Ascending aorta (tissue), 2 donors: ENCODE data around the gene MPO. TPM values are rescaled to one million over a fixed set of nuclear protein-coding genes. Genes with fewer than 3 reads are reported as not detected.

Experiments used
- DNase-seq, 2 donors: peaks; one replicate each; pipeline ENCODE4 v3.0.0-alpha.2; 2019; ENCODE audit warnings: low spot score in 2 of 2
- H3K27ac ChIP-seq, 2 donors: fragments of 200-600 bp; sonication (generic); one replicate each; pipeline ENCODE4 v1.5.1; 2016 to 2017; ENCODE audit warnings: mild to moderate bottlenecking in 1 of 2
- H3K27me3 ChIP-seq: fragments of 200-600 bp; sonication (generic); one replicate; pipeline ENCODE4 v1.5.1; 2017
- H3K36me3 ChIP-seq, 2 donors: fragments of 200-600 bp; sonication (generic); one replicate each; pipeline ENCODE4 v1.5.1; 2016
- H3K4me1 ChIP-seq, 2 donors: fragments of 200-600 bp; sonication (generic); one replicate each; pipeline ENCODE4 v1.5.1; 2016 to 2017; ENCODE audit warnings: mild to moderate bottlenecking in 1 of 2
- H3K4me3 ChIP-seq, 2 donors: fragments of 200-600 bp; sonication (generic); one replicate each; pipeline ENCODE4 v1.5.1; 2016 to 2017; ENCODE audit warnings: mild to moderate bottlenecking in 1 of 2
- H3K9me3 ChIP-seq, 2 donors: fragments of 200-600 bp; sonication (generic); one replicate each; pipeline ENCODE4 v1.5.1; 2016
- CTCF ChIP-seq, 3 experiments: fragments of 200-600 bp in 2 of 3; fragments of 450-650 bp in 1 of 3; sonication (generic) in 2 of 3; IDR thresholded peaks; one replicate each; pipeline ENCODE4 v1.5.1; 2016 to 2019; ENCODE audit warnings: antibody characterized with exemption in 3 of 3, mild to moderate bottlenecking in 1 of 3, moderate library complexity in 1 of 3
- intact Hi-C: fragments of 100-400 bp; cut with DNase I; formaldehyde crosslinking; loops from one replicate; pipeline ENCODE4 v1.15.1; 2023
- total RNA-seq: library from RNA; depleted of rRNA; stranded (reverse); fragments of >200 nt; gene quantifications from one replicate; pipeline ENCODE4 v1.1.0, GENCODE V29; 2016

The MPO gene
- total RNA-seq, 1 donor from 2014 or later, result 1.8 TPM

- H3K36me3 ChIP-seq, result no peaks in the 10 kb centered on the region
- no peak for DNase-seq
- H3K4me3 ChIP-seq, result no peak overlapping the region
- intact Hi-C loops, result no loop called here
- H3K9me3 ChIP-seq, result no peaks in the 10 kb centered on the region
- no peak overlapping the region for H3K27ac ChIP-seq
- H3K27me3 ChIP-seq, result no peaks in the 10 kb centered on the region
- H3K4me1 ChIP-seq, result peaks cover 2 to 3% of the 10 kb centered on the region in 2 donors
- TF ChIP-seq CTCF (IDR thresholded peaks at IDR 0.05), result no peak
Measured at GRCh38 chr17:58327363-58328194, 46.8 kb upstream of the MPO start.

GRCh38 chr17:58326609-58327362 is 46.1 kb upstream of the MPO start:
- Histone ChIP-seq H3K27me3 (no peaks in the 10 kb centered on the region), H3K27ac (no peak overlapping the region)
- TF ChIP-seq CTCF (IDR thresholded peaks at IDR 0.05), result no peak

GRCh38 chr17:58325976-58326468 is 45.3 kb upstream of the MPO start:
- no peak for TF ChIP-seq CTCF (IDR thresholded peaks at IDR 0.05)
- Histone ChIP-seq H3K4me1 (peaks cover 2 to 3% of the 10 kb centered on the region in 2 donors), H3K9me3 (no peaks in the 10 kb centered on the region), H3K27me3 (no peaks in the 10 kb centered on the region), H3K27ac (no peak overlapping the region), H3K4me3 (no peak overlapping the region), H3K36me3 (no peaks in the 10 kb centered on the region)
- DNase-seq, result no peak
- intact Hi-C loops, result no loop called here

More at GRCh38 chr17:58326609-58327362, 46.1 kb upstream of the MPO start:
- Histone ChIP-seq H3K4me1 (peaks cover 2 to 3% of the 10 kb centered on the region in 2 donors), H3K9me3 (no peaks in the 10 kb centered on the region), H3K36me3 (no peaks in the 10 kb centered on the region), H3K4me3 (no peak overlapping the region)
- intact Hi-C loops, result no loop called here
- no peak for DNase-seq

- H3K9me3 ChIP-seq, result no peaks in the 10 kb centered on the region
- H3K4me3 ChIP-seq, result peak overlapping the region in 1 of 2 donors; percentile 90
- H3K27ac ChIP-seq, result no peak overlapping the region
- H3K4me1 ChIP-seq, result peaks cover 2 to 3% of the 10 kb centered on the region in 2 donors
- intact Hi-C loops, result no loop called here
- TF ChIP-seq CTCF (IDR thresholded peaks at IDR 0.05), result no peak
- no peaks in the 10 kb centered on the region for H3K27me3 ChIP-seq
- no peaks in the 10 kb centered on the region for H3K36me3 ChIP-seq
- DNase-seq, result no peak
Measured at GRCh38 chr17:58325289-58325726, 44.6 kb upstream of the MPO start.

GRCh38 chr17:58324409-58325288 is 43.9 kb upstream of the MPO start:
- Histone ChIP-seq H3K4me3 (peak overlapping the region; percentile 72 to 90), H3K27me3 (no peaks in the 10 kb centered on the region), H3K4me1 (peaks cover 2 to 3% of the 10 kb centered on the region in 2 donors), H3K27ac (peak overlapping the region; percentile 42 to 61), H3K36me3 (no peaks in the 10 kb centered on the region), H3K9me3 (no peaks in the 10 kb centered on the region)
- no peak for TF ChIP-seq CTCF (IDR thresholded peaks at IDR 0.05)
- intact Hi-C loops, result loop anchor here (1.0 kb wide), 1 partner anchor 28 kb away; the partner anchor contains the start of gene SUPT4H1
- DNase-seq, result no peak
